GM12878 (cell line): ENCODE measurements around the gene PTPN18. TPM values are rescaled to one million over a fixed set of nuclear protein-coding genes. Genes with fewer than 3 reads are reported as not detected.

ENCODE experiments used
- BRCA1 ChIP-seq: IDR thresholded peaks from 2 replicates; pipeline ENCODE4 v1.6.1; 2011; ENCODE audit warnings: low read depth, low read length, improper control_type of control experiment
- CBX3 ChIP-seq: fragments of 200-600 bp; sonication (generic); IDR thresholded peaks from 2 replicates; pipeline ENCODE4 v1.6.1; 2016; ENCODE audit warnings: low read depth, borderline replicate concordance
- CHD1 ChIP-seq: IDR thresholded peaks from 2 replicates; pipeline ENCODE4 v1.6.1; 2012; ENCODE audit warnings: low read depth, low read length, improper control_type of control experiment
- E4F1 ChIP-seq: fragments of 450-650 bp; IDR thresholded peaks from 2 replicates; pipeline ENCODE4 v1.6.1; 2018; ENCODE audit warnings: borderline replicate concordance, mild to moderate bottlenecking; ENCODE audit not compliant: partially characterized antibody
- LARP7 ChIP-seq: fragments of 450-650 bp; IDR thresholded peaks from 2 replicates; pipeline ENCODE4 v1.6.1; 2017; ENCODE audit warnings: mild to moderate bottlenecking
- NBN ChIP-seq: fragments of 450-650 bp; IDR thresholded peaks from 2 replicates; pipeline ENCODE4 v1.6.1; 2016
- NFYB ChIP-seq: IDR thresholded peaks from 2 replicates; pipeline ENCODE4 v1.6.1; 2011; ENCODE audit warnings: low read depth, mild to moderate bottlenecking, low read length, improper control_type of control experiment, moderate library complexity; ENCODE audit not compliant: insufficient read depth
- PBX3 ChIP-seq: IDR thresholded peaks from 2 replicates; pipeline ENCODE4 v1.6.1; 2011; ENCODE audit warnings: mild to moderate bottlenecking, low read depth, low read length, moderate library complexity; ENCODE audit not compliant: insufficient replicate concordance
- POLR2AphosphoS5 ChIP-seq: IDR thresholded peaks from 2 replicates; pipeline ENCODE4 v1.6.1; 2011; ENCODE audit warnings: mild to moderate bottlenecking, low read length, inconsistent platforms
- RCOR1 ChIP-seq: conservative IDR thresholded peaks from 2 replicates; pipeline ENCODE4 v1.6.1; 2012; ENCODE audit warnings: low read depth, low read length, improper control_type of control experiment
- SIN3A ChIP-seq: IDR thresholded peaks from 2 replicates; pipeline ENCODE4 v1.6.1; 2012; ENCODE audit warnings: low read depth, low read length, improper control_type of control experiment
- SMAD5 ChIP-seq: IDR thresholded peaks from 2 replicates; pipeline ENCODE4 v1.6.1; 2016; ENCODE audit warnings: antibody characterized with exemption, low read depth
- ZSCAN29 ChIP-seq: fragments of 450-650 bp; IDR thresholded peaks from 2 replicates; pipeline ENCODE4 v1.6.1; 2017; ENCODE audit warnings: mild to moderate bottlenecking, moderate library complexity
- polyA plus RNA-seq, 11 experiments: library from polyadenylated mRNA; depleted of rRNA in 4 of 11; unstranded in 6 of 11; stranded (reverse) in 5 of 11; fragments of >200 nt; fragmentation: Nextera tagmentation in 4 of 11; fragmentation: Illumina TruSeq in 1 of 11; extraction: Ambion mirVana in 4 of 11; extraction: Trizol in 1 of 11; gene quantifications; 1 replicate in 1 of 11; 2 replicates in 10 of 11; pipeline versions ENCODE4 v1.2.1 to v1.2.3, GENCODE V29; 2011 to 2016; ENCODE audit warnings: inconsistent platforms in 2 of 11, missing spikeins in 2 of 11, low read depth in 1 of 11
- total RNA-seq, 4 experiments: library from RNA; depleted of rRNA in 3 of 4; stranded (reverse); fragments of >200 nt in 3 of 4; fragmentation: Illumina TruSeq in 1 of 4; extraction: Trizol in 1 of 4; gene quantifications; 2 replicates each; pipeline versions ENCODE4 v1.2.1 to v1.2.3, GENCODE V29; 2013 to 2021
- TF ChIP-seq, protein P1 (sequence below): IDR thresholded peaks from 2 replicates; pipeline ENCODE4 v1.6.1; 2012; ENCODE audit warnings: mild to moderate bottlenecking, low read depth, low read length
- TF ChIP-seq, protein P2 (sequence below): IDR thresholded peaks from 2 replicates; pipeline ENCODE4 v1.6.1; 2012; ENCODE audit warnings: improper control_type of control experiment, low read depth, low read length; ENCODE audit not compliant: insufficient replicate concordance

PTPN18 gene
- total and polyA plus RNA-seq, 10 of the 15 experiments (the other 5 are each of a cell fraction or from before 2014, with no cell fraction given): 14.8 to 89.9 (median 43.4) TPM

GRCh38 chr2:130342533-130343275 lies 13.2 kb upstream of the PTPN18 start, which contains the start of gene IMP4 (continued):
- TF ChIP-seq E4F1 (peak; percentile 75), CHD1 (no peak), BRCA1 (no peak), NBN (0 out of 2 replicates have a peak, but pooled peaks have one; percentile 69), ZSCAN29 (no peak), SMAD5 (peak; percentile 50), CBX3 (no peak), RCOR1 (0 out of 2 replicates have a peak, but pooled peaks have one; percentile 81), PBX3 (no peak), LARP7 (peak; percentile 70), NFYB (peak; percentile 89), SIN3A (peak; percentile 79), POLR2AphosphoS5 (peak; percentile 47; the same call in 1 of the 2 replicates)
- TF ChIP-seq, protein P1, sequence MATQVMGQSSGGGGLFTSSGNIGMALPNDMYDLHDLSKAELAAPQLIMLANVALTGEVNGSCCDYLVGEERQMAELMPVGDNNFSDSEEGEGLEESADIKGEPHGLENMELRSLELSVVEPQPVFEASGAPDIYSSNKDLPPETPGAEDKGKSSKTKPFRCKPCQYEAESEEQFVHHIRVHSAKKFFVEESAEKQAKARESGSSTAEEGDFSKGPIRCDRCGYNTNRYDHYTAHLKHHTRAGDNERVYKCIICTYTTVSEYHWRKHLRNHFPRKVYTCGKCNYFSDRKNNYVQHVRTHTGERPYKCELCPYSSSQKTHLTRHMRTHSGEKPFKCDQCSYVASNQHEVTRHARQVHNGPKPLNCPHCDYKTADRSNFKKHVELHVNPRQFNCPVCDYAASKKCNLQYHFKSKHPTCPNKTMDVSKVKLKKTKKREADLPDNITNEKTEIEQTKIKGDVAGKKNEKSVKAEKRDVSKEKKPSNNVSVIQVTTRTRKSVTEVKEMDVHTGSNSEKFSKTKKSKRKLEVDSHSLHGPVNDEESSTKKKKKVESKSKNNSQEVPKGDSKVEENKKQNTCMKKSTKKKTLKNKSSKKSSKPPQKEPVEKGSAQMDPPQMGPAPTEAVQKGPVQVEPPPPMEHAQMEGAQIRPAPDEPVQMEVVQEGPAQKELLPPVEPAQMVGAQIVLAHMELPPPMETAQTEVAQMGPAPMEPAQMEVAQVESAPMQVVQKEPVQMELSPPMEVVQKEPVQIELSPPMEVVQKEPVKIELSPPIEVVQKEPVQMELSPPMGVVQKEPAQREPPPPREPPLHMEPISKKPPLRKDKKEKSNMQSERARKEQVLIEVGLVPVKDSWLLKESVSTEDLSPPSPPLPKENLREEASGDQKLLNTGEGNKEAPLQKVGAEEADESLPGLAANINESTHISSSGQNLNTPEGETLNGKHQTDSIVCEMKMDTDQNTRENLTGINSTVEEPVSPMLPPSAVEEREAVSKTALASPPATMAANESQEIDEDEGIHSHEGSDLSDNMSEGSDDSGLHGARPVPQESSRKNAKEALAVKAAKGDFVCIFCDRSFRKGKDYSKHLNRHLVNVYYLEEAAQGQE: no peak
- TF ChIP-seq, protein P2, sequence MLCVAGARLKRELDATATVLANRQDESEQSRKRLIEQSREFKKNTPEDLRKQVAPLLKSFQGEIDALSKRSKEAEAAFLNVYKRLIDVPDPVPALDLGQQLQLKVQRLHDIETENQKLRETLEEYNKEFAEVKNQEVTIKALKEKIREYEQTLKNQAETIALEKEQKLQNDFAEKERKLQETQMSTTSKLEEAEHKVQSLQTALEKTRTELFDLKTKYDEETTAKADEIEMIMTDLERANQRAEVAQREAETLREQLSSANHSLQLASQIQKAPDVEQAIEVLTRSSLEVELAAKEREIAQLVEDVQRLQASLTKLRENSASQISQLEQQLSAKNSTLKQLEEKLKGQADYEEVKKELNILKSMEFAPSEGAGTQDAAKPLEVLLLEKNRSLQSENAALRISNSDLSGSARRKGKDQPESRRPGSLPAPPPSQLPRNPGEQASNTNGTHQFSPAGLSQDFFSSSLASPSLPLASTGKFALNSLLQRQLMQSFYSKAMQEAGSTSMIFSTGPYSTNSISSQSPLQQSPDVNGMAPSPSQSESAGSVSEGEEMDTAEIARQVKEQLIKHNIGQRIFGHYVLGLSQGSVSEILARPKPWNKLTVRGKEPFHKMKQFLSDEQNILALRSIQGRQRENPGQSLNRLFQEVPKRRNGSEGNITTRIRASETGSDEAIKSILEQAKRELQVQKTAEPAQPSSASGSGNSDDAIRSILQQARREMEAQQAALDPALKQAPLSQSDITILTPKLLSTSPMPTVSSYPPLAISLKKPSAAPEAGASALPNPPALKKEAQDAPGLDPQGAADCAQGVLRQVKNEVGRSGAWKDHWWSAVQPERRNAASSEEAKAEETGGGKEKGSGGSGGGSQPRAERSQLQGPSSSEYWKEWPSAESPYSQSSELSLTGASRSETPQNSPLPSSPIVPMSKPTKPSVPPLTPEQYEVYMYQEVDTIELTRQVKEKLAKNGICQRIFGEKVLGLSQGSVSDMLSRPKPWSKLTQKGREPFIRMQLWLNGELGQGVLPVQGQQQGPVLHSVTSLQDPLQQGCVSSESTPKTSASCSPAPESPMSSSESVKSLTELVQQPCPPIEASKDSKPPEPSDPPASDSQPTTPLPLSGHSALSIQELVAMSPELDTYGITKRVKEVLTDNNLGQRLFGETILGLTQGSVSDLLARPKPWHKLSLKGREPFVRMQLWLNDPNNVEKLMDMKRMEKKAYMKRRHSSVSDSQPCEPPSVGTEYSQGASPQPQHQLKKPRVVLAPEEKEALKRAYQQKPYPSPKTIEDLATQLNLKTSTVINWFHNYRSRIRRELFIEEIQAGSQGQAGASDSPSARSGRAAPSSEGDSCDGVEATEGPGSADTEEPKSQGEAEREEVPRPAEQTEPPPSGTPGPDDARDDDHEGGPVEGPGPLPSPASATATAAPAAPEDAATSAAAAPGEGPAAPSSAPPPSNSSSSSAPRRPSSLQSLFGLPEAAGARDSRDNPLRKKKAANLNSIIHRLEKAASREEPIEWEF: peak; percentile 60
